ENCODE data around the gene SFMBT1.

Gene SFMBT1

GRCh38 chr3:53043738-53044137 lies 2.1 kb downstream of the SFMBT1 start:
- Histone ChIP-seq H3K27me3 (ENCODE audit: insufficient read depth, low read length, poor library complexity, severe bottlenecking) (no peaks in the 10 kb centered on the region), H4K20me1 (ENCODE audit: insufficient read depth, low read length, poor library complexity, severe bottlenecking) (peaks cover 28% of the 10 kb centered on the region), H3K4me3 (ENCODE audit: low read length, poor library complexity, severe bottlenecking) (peak overlapping the region; percentile 93), H2AFZ (ENCODE audit: low read length) (no peak overlapping the region), H3K9ac (ENCODE audit: low read depth, low read length, poor library complexity, severe bottlenecking) (peak overlapping the region; percentile 70), H3F3A (ENCODE audit: low read depth) (peaks cover 10% of the 10 kb centered on the region), H3K9me3 (ENCODE audit: insufficient read depth, low read depth, low read length) (no peaks in the 10 kb centered on the region), H3K36me3 (ENCODE audit: insufficient read depth, low read length) (no peaks in the 10 kb centered on the region), H3K79me2 (ENCODE audit: insufficient read depth, low read length) (peaks cover 54% of the 10 kb centered on the region), H3K4me1 (ENCODE audit: insufficient read depth, low read length, poor library complexity, severe bottlenecking) (peaks cover 32% of the 10 kb centered on the region), H3K9me2 (replicated peaks; ENCODE audit: low read depth, low read length) (no peaks in the 10 kb centered on the region), H3K4me2 (ENCODE audit: low read depth, low read length, poor library complexity, severe bottlenecking) (peak overlapping the region; percentile 91)
- no peak for TF ChIP-seq CTCF (conservative IDR thresholded peaks at IDR 0.05; ENCODE audit: low read length)
- no peak for TF ChIP-seq EZH2phosphoT487 (IDR thresholded peaks at IDR 0.05; ENCODE audit: borderline replicate concordance)

GRCh38 chr3:53042651-53043050 lies 3.2 kb downstream of the SFMBT1 start:
- H4K20me1 ChIP-seq (ENCODE audit: insufficient read depth, low read length, poor library complexity, severe bottlenecking), result peaks cover 28% of the 10 kb centered on the region
- TF ChIP-seq EZH2phosphoT487 (IDR thresholded peaks at IDR 0.05; ENCODE audit: borderline replicate concordance) (no peak), CTCF (conservative IDR thresholded peaks at IDR 0.05; ENCODE audit: low read length) (no peak)

GRCh38 chr3:53040351-53040820 lies 5.5 kb downstream of the SFMBT1 start:
- Histone ChIP-seq H3K4me1 (ENCODE audit: insufficient read depth, low read length, poor library complexity, severe bottlenecking) (peaks cover 42% of the 10 kb centered on the region), H2AFZ (ENCODE audit: low read length) (no peak overlapping the region), H3K79me2 (ENCODE audit: insufficient read depth, low read length) (peaks cover 83% of the 10 kb centered on the region)

More at GRCh38 chr3:53042651-53043050, 3.2 kb downstream of the SFMBT1 start:
- no peaks in the 10 kb centered on the region for H3K27me3 ChIP-seq (ENCODE audit: insufficient read depth, low read length, poor library complexity, severe bottlenecking)
- no peaks in the 10 kb centered on the region for H3K9me3 ChIP-seq (ENCODE audit: insufficient read depth, low read depth, low read length)
- peak overlapping the region; percentile 91 for H3K4me2 ChIP-seq (ENCODE audit: low read depth, low read length, poor library complexity, severe bottlenecking)
- H3K9ac ChIP-seq (ENCODE audit: low read depth, low read length, poor library complexity, severe bottlenecking), result no peak overlapping the region
- H3K4me3 ChIP-seq (ENCODE audit: low read length, poor library complexity, severe bottlenecking), result peak overlapping the region; percentile 93
- peaks cover 9% of the 10 kb centered on the region for H3F3A ChIP-seq (ENCODE audit: low read depth)
- peaks cover 32% of the 10 kb centered on the region for H3K4me1 ChIP-seq (ENCODE audit: insufficient read depth, low read length, poor library complexity, severe bottlenecking)
- H2AFZ ChIP-seq (ENCODE audit: low read length), result no peak overlapping the region
- H3K9me2 ChIP-seq (replicated peaks; ENCODE audit: low read depth, low read length), result no peaks in the 10 kb centered on the region
- H3K36me3 ChIP-seq (ENCODE audit: insufficient read depth, low read length), result no peaks in the 10 kb centered on the region
- peaks cover 64% of the 10 kb centered on the region for H3K79me2 ChIP-seq (ENCODE audit: insufficient read depth, low read length)

More at GRCh38 chr3:53040351-53040820, 5.5 kb downstream of the SFMBT1 start:
- H4K20me1 ChIP-seq (ENCODE audit: insufficient read depth, low read length, poor library complexity, severe bottlenecking), result peaks cover 28% of the 10 kb centered on the region
- H3K9me3 ChIP-seq (ENCODE audit: insufficient read depth, low read depth, low read length), result no peaks in the 10 kb centered on the region
- peak overlapping the region; percentile 22 for H3K4me2 ChIP-seq (ENCODE audit: low read depth, low read length, poor library complexity, severe bottlenecking)
- no peaks in the 10 kb centered on the region for H3K36me3 ChIP-seq (ENCODE audit: insufficient read depth, low read length)
- no peaks in the 10 kb centered on the region for H3F3A ChIP-seq (ENCODE audit: low read depth)
- TF ChIP-seq CTCF (conservative IDR thresholded peaks at IDR 0.05; ENCODE audit: low read length), result no peak
- TF ChIP-seq EZH2phosphoT487 (IDR thresholded peaks at IDR 0.05; ENCODE audit: borderline replicate concordance), result no peak
- H3K27me3 ChIP-seq (ENCODE audit: insufficient read depth, low read length, poor library complexity, severe bottlenecking), result no peaks in the 10 kb centered on the region
- no peak overlapping the region for H3K9ac ChIP-seq (ENCODE audit: low read depth, low read length, poor library complexity, severe bottlenecking)
- H3K9me2 ChIP-seq (replicated peaks; ENCODE audit: low read depth, low read length), result no peaks in the 10 kb centered on the region
- no peak overlapping the region for H3K4me3 ChIP-seq (ENCODE audit: low read length, poor library complexity, severe bottlenecking)
